ENCODE results near the gene IQSEC1. TPM values are rescaled to one million over a fixed set of nuclear protein-coding genes. Genes with fewer than 3 reads are reported as not detected.

IQSEC1 gene
- total and polyA plus RNA-seq, 2 experiments from 2014 or later: 8.0 to 51.9 TPM

DNA sequence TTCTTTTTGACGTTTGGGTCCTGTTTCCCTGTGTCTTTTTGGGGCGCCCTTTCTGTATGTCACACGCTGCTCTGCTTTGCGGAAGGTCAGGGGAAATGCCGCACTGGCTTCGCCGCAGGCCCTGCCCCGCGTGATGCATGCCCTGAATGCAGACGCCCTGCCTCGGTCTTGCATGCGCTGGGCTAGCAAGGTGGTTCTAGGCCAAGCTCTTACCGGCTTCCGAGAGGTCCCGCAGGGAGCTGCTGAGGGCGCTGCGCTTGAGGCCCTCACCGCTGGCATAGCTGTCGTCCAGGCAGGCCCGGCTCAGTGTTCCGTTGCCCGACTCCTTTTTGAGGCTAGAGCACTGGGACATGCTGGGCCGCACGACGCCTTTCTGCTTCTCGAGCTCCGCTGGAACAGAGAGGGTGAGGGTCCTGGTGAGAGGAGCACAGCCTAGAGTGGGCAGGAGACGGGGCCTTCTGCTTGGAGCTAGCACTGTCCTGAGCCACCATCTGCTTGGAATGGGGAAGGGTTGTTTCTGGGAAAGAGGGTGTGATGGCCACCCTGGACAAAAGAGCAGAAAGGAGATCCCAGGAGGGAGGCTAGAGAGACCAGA, 165.0 kb downstream of the IQSEC1 start (continued):
- TF ChIP-seq, protein P1, sequence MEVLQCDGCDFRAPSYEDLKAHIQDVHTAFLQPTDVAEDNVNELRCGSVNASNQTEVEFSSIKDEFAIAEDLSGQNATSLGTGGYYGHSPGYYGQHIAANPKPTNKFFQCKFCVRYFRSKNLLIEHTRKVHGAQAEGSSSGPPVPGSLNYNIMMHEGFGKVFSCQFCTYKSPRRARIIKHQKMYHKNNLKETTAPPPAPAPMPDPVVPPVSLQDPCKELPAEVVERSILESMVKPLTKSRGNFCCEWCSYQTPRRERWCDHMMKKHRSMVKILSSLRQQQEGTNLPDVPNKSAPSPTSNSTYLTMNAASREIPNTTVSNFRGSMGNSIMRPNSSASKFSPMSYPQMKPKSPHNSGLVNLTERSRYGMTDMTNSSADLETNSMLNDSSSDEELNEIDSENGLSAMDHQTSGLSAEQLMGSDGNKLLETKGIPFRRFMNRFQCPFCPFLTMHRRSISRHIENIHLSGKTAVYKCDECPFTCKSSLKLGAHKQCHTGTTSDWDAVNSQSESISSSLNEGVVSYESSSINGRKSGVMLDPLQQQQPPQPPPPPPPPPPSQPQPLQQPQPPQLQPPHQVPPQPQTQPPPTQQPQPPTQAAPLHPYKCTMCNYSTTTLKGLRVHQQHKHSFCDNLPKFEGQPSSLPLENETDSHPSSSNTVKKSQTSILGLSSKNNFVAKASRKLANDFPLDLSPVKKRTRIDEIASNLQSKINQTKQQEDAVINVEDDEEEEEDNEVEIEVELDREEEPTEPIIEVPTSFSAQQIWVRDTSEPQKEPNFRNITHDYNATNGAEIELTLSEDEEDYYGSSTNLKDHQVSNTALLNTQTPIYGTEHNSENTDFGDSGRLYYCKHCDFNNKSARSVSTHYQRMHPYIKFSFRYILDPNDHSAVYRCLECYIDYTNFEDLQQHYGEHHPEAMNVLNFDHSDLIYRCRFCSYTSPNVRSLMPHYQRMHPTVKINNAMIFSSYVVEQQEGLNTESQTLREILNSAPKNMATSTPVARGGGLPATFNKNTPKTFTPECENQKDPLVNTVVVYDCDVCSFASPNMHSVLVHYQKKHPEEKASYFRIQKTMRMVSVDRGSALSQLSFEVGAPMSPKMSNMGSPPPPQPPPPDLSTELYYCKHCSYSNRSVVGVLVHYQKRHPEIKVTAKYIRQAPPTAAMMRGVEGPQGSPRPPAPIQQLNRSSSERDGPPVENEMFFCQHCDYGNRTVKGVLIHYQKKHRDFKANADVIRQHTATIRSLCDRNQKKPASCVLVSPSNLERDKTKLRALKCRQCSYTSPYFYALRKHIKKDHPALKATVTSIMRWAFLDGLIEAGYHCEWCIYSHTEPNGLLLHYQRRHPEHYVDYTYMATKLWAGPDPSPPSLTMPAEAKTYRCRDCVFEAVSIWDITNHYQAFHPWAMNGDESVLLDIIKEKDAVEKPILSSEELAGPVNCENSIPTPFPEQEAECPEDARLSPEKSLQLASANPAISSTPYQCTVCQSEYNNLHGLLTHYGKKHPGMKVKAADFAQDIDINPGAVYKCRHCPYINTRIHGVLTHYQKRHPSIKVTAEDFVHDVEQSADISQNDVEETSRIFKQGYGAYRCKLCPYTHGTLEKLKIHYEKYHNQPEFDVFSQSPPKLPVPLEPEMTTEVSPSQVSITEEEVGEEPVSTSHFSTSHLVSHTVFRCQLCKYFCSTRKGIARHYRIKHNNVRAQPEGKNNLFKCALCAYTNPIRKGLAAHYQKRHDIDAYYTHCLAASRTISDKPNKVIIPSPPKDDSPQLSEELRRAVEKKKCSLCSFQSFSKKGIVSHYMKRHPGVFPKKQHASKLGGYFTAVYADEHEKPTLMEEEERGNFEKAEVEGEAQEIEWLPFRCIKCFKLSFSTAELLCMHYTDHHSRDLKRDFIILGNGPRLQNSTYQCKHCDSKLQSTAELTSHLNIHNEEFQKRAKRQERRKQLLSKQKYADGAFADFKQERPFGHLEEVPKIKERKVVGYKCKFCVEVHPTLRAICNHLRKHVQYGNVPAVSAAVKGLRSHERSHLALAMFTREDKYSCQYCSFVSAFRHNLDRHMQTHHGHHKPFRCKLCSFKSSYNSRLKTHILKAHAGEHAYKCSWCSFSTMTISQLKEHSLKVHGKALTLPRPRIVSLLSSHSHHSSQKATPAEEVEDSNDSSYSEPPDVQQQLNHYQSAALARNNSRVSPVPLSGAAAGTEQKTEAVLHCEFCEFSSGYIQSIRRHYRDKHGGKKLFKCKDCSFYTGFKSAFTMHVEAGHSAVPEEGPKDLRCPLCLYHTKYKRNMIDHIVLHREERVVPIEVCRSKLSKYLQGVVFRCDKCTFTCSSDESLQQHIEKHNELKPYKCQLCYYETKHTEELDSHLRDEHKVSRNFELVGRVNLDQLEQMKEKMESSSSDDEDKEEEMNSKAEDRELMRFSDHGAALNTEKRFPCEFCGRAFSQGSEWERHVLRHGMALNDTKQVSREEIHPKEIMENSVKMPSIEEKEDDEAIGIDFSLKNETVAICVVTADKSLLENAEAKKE (CRISPR knock-in tag; IDR thresholded peaks at IDR 0.05): no peak
- TF ChIP-seq STAT1 (IDR thresholded peaks at IDR 0.05; ENCODE audit: unreplicated experiment) (no peak), NANOG (IDR thresholded peaks at IDR 0.05; ENCODE audit: borderline replicate concordance) (no peak), CREB1 (CRISPR knock-in tag; IDR thresholded peaks at IDR 0.05; ENCODE audit: low read depth) (no peak), POLR2AphosphoS5 (IDR thresholded peaks at IDR 0.05; ENCODE audit: low read depth) (no peak), EZH2 (IDR thresholded peaks at IDR 0.05; ENCODE audit: low read depth, unreplicated experiment) (no peak)
- TF ChIP-seq, protein P2, sequence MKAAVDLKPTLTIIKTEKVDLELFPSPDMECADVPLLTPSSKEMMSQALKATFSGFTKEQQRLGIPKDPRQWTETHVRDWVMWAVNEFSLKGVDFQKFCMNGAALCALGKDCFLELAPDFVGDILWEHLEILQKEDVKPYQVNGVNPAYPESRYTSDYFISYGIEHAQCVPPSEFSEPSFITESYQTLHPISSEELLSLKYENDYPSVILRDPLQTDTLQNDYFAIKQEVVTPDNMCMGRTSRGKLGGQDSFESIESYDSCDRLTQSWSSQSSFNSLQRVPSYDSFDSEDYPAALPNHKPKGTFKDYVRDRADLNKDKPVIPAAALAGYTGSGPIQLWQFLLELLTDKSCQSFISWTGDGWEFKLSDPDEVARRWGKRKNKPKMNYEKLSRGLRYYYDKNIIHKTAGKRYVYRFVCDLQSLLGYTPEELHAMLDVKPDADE (IDR thresholded peaks at IDR 0.05): no peak
- TF ChIP-seq, protein P3, sequence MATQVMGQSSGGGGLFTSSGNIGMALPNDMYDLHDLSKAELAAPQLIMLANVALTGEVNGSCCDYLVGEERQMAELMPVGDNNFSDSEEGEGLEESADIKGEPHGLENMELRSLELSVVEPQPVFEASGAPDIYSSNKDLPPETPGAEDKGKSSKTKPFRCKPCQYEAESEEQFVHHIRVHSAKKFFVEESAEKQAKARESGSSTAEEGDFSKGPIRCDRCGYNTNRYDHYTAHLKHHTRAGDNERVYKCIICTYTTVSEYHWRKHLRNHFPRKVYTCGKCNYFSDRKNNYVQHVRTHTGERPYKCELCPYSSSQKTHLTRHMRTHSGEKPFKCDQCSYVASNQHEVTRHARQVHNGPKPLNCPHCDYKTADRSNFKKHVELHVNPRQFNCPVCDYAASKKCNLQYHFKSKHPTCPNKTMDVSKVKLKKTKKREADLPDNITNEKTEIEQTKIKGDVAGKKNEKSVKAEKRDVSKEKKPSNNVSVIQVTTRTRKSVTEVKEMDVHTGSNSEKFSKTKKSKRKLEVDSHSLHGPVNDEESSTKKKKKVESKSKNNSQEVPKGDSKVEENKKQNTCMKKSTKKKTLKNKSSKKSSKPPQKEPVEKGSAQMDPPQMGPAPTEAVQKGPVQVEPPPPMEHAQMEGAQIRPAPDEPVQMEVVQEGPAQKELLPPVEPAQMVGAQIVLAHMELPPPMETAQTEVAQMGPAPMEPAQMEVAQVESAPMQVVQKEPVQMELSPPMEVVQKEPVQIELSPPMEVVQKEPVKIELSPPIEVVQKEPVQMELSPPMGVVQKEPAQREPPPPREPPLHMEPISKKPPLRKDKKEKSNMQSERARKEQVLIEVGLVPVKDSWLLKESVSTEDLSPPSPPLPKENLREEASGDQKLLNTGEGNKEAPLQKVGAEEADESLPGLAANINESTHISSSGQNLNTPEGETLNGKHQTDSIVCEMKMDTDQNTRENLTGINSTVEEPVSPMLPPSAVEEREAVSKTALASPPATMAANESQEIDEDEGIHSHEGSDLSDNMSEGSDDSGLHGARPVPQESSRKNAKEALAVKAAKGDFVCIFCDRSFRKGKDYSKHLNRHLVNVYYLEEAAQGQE (IDR thresholded peaks at IDR 0.05; ENCODE audit: unreplicated experiment): no peak
